Suprapubic skin (tissue), 4 donors: ENCODE results near the gene GABRP. TPM values are rescaled to one million over a fixed set of nuclear protein-coding genes. Genes with fewer than 3 reads are reported as not detected.
"Not testable (repeated sequence)": the region's sequence is repeated elsewhere in the genome, so short reads cannot be mapped to it uniquely, and the experiment has no call there.

Experiments used
- DNase-seq, 2 donors: peaks; one replicate each; pipeline ENCODE4 v3.0.0-alpha.2; 2019; ENCODE audit warnings: low spot score in 2 of 2
- H3K27ac ChIP-seq: fragments of 200-600 bp; sonication (generic); one replicate; pipeline ENCODE4 v1.5.1; 2019
- H3K27me3 ChIP-seq: fragments of 200-600 bp; sonication (generic); one replicate; pipeline ENCODE4 v1.5.1; 2019
- H3K36me3 ChIP-seq: fragments of 200-600 bp; sonication (generic); one replicate; pipeline ENCODE4 v1.5.1; 2019
- H3K4me1 ChIP-seq: fragments of 200-600 bp; sonication (generic); one replicate; pipeline ENCODE4 v1.5.1; 2019
- H3K4me3 ChIP-seq: fragments of 200-600 bp; sonication (generic); one replicate; pipeline ENCODE4 v1.5.1; 2019; ENCODE audit warnings: mild to moderate bottlenecking
- H3K9me3 ChIP-seq: fragments of 200-600 bp; sonication (generic); one replicate; pipeline ENCODE4 v1.5.1; 2019
- CTCF ChIP-seq, 2 donors: fragments of 200-600 bp in 1 of 2; fragments of 450-650 bp in 1 of 2; sonication (generic) in 1 of 2; IDR thresholded peaks; one replicate each; pipeline ENCODE4 v1.5.1; 2016 to 2019; ENCODE audit warnings: antibody characterized with exemption in 2 of 2, mild to moderate bottlenecking in 1 of 2, moderate library complexity in 1 of 2
- EP300 ChIP-seq: sonication (generic); formaldehyde crosslinking; IDR thresholded peaks from one replicate; pipeline ENCODE4 v1.6.1; 2017; ENCODE audit warnings: antibody characterized with exemption
- POLR2A ChIP-seq, 2 donors: fragments of 450-650 bp; IDR thresholded peaks; one replicate each; pipeline ENCODE4 v1.6.1; 2017; ENCODE audit warnings: antibody characterized with exemption in 2 of 2, mild to moderate bottlenecking in 2 of 2, moderate library complexity in 2 of 2
- POLR2AphosphoS5 ChIP-seq, 3 donors: sonication (generic); formaldehyde crosslinking; IDR thresholded peaks; one replicate each; pipeline ENCODE4 v1.6.1; 2017; ENCODE audit warnings: antibody characterized with exemption in 3 of 3
- WGBS: methylation state at CpG from one replicate; pipeline ENCODE4 v1.1.5; 2018; 5-methylcytosine and 5-hydroxymethylcytosine counted together
- total RNA-seq, 4 donors: library from RNA; depleted of rRNA; stranded (reverse); fragments of >200 nt; gene quantifications; one replicate each; pipeline ENCODE4 v1.1.0, GENCODE V29; 2016

The GABRP gene
- total RNA-seq, 4 donors from 2014 or later = 8.0 to 24.3 (median 16.1) TPM

- H3K27ac ChIP-seq = no peak overlapping the region
- H3K4me1 ChIP-seq = no peaks in the 10 kb centered on the region
- 63% methylated on average over 1 of the region's 1 CpG for WGBS
- no peak overlapping the region for H3K4me3 ChIP-seq
- no peak for DNase-seq
- TF ChIP-seq POLR2AphosphoS5 (IDR thresholded peaks at IDR 0.05) = no peak
- no peak for TF ChIP-seq POLR2A (IDR thresholded peaks at IDR 0.05)
- no peak for TF ChIP-seq CTCF (IDR thresholded peaks at IDR 0.05)
- no peak for TF ChIP-seq EP300
- no peaks in the 10 kb centered on the region for H3K9me3 ChIP-seq
- H3K27me3 ChIP-seq = no peaks in the 10 kb centered on the region
- H3K36me3 ChIP-seq = no peaks in the 10 kb centered on the region
Observed at GRCh38 chr5:170818232-170818631, 34.7 kb downstream of the GABRP start.

- H3K4me1 ChIP-seq = no peaks in the 10 kb centered on the region
- H3K27me3 ChIP-seq = no peaks in the 10 kb centered on the region
- no peaks in the 10 kb centered on the region for H3K9me3 ChIP-seq
- no peaks in the 10 kb centered on the region for H3K36me3 ChIP-seq
- H3K27ac ChIP-seq = no peak overlapping the region
- no peak for DNase-seq
- TF ChIP-seq POLR2AphosphoS5 (IDR thresholded peaks at IDR 0.05) = no peak
- no peak for TF ChIP-seq CTCF (IDR thresholded peaks at IDR 0.05)
- no peak for TF ChIP-seq EP300
- TF ChIP-seq POLR2A (IDR thresholded peaks at IDR 0.05) = no peak
- no peak overlapping the region for H3K4me3 ChIP-seq
Observed at GRCh38 chr5:170819824-170820223, 36.3 kb downstream of the GABRP start.

GRCh38 chr5:170821257-170821800, 37.8 kb downstream of the GABRP start:
- Histone ChIP-seq H3K4me3 (no peak overlapping the region), H3K27me3 (no peaks in the 10 kb centered on the region), H3K36me3 (no peaks in the 10 kb centered on the region), H3K4me1 (no peaks in the 10 kb centered on the region), H3K27ac (no peak overlapping the region), H3K9me3 (no peaks in the 10 kb centered on the region)
- DNase-seq = no peak
- TF ChIP-seq CTCF (IDR thresholded peaks at IDR 0.05) = no peak
- TF ChIP-seq POLR2A (IDR thresholded peaks at IDR 0.05) = no peak
- no peak for TF ChIP-seq POLR2AphosphoS5 (IDR thresholded peaks at IDR 0.05)
- no peak for TF ChIP-seq EP300
- 60% methylated on average over 4 of the region's 4 CpGs for whole genome bisulfite sequencing

- Histone ChIP-seq H3K36me3 (no peaks in the 10 kb centered on the region), H3K4me3 (no peak overlapping the region), H3K27me3 (no peaks in the 10 kb centered on the region), H3K27ac (no peak overlapping the region), H3K4me1 (no peaks in the 10 kb centered on the region), H3K9me3 (no peaks in the 10 kb centered on the region)
- DNase-seq = no peak
- WGBS = 75% methylated on average over 2 of the region's 2 CpGs
- TF ChIP-seq EP300 (no peak), POLR2AphosphoS5 (IDR thresholded peaks at IDR 0.05) (no peak), POLR2A (IDR thresholded peaks at IDR 0.05) (no peak), CTCF (IDR thresholded peaks at IDR 0.05) (no peak)
Observed at GRCh38 chr5:170826117-170826516, 42.6 kb downstream of the GABRP start.

- 88% methylated on average over 7 of the region's 7 CpGs for WGBS
- Histone ChIP-seq H3K4me1 (no peaks in the 10 kb centered on the region), H3K27me3 (no peaks in the 10 kb centered on the region), H3K9me3 (no peaks in the 10 kb centered on the region), H3K4me3 (no peak overlapping the region), H3K36me3 (no peaks in the 10 kb centered on the region), H3K27ac (no peak overlapping the region)
- DNase-seq = no peak
- no peak for TF ChIP-seq EP300
- no peak for TF ChIP-seq POLR2A (IDR thresholded peaks at IDR 0.05)
- no peak for TF ChIP-seq CTCF (IDR thresholded peaks at IDR 0.05)
- no peak for TF ChIP-seq POLR2AphosphoS5 (IDR thresholded peaks at IDR 0.05)
Observed at GRCh38 chr5:170832241-170832640, 48.7 kb downstream of the GABRP start.

- DNase-seq, H3K27ac ChIP-seq, H3K4me1 ChIP-seq, H3K27me3 ChIP-seq, H3K9me3 ChIP-seq, H3K36me3 ChIP-seq, H3K4me3 ChIP-seq: not testable (repeated sequence)
- WGBS = 93% methylated on average over 2 of the region's 2 CpGs
Observed at GRCh38 chr5:170833981-170834380, 50.5 kb downstream of the GABRP start.
